GM21717 (cell line): ENCODE measurements around the gene PNMA6A.
"Not testable (repeated sequence)": the region's sequence is repeated elsewhere in the genome, so short reads cannot be mapped to it uniquely, and the experiment has no call there.

ENCODE experiments used
- ATAC-seq: cut with Tn5 transposase; IDR thresholded peaks from one replicate; pipeline ENCODE4 v1.9.1; 2021; ENCODE audit warnings: mild to moderate bottlenecking, moderate library complexity; ENCODE audit not compliant: unreplicated experiment

The PNMA6A gene

DNA sequence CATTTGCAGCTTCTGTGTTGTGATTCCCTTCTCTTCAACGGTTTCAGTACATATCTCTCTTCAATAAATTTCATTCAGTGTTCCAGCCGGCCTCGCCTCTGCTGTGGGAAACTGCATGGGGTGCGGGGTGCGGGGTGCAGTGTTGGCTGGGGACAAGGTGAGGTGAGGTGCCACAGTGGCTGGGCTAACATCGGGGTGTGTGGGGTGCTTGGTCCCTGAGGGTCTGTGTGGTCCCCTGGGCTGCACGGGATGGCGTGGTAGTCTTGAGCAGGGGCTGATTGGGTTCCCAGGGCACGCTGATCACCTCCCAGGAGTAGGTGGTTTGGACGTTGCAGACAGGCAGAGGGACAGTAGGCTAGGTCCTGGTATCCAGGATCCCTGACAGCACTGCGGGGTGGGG is 2.7 kb downstream of the PNMA6A start:
- no peak for ATAC-seq

DNA sequence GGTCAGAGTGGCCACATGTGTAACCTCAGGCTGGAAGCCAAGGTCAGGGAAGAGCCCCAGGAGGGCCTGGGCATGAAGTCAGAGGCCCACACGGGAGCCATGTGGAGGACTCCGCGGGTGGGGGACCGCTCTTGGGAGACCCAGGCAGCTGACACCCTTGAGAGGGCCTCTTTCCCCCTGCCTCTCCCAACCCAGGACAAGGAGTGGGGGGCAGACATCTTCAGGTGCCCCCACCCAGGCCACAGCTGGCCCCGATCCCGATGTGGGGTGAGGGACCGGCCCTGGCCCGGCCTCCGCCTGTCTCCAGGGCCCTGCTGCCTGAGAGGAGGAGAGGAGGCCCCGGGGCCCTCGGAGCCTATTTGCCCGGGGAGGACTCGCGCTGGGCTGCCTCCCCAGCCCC is 3.1 kb downstream of the PNMA6A start:
- no peak for ATAC-seq

- not testable (repeated sequence) for ATAC-seq
These were observed 5.3 kb downstream of the PNMA6A start for GRCh38 chrX:153077437-153078135.

GRCh38 chrX:153083238-153083923 is 11.1 kb downstream of the PNMA6A start:
- ATAC-seq: not testable (repeated sequence)

DNA sequence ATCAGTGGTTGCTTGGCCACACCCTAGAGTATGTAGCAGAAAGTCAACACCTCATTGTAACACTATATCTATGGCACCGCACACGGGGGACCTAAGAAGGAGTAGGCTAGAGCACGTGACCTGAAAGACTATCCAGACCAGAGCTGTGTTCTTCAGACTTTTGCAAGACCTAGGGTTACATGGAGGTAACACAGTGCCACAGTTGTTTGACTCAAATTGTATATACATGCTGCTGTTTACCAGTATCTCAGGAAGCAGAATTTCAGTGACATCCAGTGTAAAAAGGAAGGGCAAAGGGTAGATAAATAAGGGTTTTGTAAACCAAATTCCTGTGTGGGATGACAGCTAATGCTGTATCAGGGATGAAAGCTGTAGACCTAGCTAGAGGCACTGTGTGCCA is 30.2 kb downstream of the PNMA6A start:
- no peak for ATAC-seq

DNA sequence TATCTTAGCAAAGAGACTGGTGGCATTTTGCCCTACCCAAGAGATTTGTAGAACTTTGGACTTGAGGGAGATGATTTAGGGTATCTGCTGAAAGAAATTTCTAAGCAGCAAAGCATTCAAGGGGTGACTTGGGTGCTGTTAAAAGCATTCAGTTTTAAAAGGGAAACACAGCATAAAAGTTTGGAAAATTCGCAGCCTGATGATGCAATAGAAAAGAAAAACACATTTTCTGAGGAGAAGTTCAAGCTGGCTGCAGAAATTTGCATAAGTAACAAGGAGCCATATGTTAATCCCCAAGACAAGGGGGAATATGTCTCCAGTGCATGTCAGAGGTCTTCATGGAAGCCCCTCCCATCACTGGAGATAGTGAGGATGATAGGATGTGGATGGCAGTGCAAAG is 32.7 kb downstream of the PNMA6A start:
- not testable (repeated sequence) for ATAC-seq

DNA sequence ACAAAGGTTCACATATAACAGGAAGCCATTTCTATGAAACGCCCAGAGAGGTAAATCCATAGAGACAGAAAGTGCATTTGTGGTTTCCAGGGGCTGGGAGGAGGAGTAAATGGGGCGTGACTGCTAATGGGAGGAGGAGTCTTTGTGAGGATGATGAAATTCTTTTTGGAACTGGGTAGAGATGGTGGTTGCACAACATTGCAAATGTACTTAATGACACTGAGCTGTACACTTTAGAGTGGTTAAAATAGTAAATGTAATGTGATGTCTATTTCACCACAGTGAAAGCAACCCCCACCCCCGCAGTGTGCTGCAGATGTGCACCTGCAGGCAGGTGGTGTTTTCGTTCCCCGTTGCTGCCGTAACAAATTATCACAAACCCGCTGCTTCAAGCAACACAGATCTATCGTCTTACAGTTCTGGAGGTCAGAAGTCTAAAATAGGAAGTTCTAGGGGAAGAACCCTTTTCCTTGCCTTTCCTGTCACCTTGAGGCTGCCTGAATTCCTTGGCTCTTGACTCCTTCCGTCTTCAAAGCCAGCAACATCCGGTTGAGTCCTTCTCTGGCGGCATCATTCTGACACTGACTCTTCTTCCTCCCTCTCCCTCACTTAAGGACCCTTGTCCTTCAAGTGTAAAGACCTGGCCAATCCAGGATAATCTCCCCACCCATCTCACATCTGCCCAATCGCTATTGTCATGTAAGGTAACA is 34.0 kb downstream of the PNMA6A start:
- ATAC-seq: not testable (repeated sequence)

DNA sequence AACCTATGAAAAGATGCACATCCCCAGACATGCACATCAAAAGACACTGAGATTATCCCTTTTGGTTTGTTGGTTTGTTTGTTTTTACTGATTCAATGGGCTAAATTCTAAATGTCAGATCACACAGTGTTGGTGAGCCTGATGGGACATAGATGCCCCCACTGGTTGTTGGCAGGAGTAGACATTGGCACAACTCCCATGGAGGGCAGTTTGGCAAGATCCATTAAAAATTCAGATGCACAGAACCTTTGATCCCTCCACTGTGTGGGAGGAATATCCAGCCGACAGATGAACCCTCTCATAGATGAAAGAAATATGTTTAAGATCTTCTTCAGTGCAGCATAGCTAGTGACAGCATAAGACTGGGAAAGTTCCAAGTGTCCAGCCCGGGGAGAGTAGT is 38.5 kb downstream of the PNMA6A start:
- not testable (repeated sequence) for ATAC-seq

GRCh38 chrX:153113851-153114250 is 41.6 kb downstream of the PNMA6A start:
- ATAC-seq: not testable (repeated sequence)

DNA sequence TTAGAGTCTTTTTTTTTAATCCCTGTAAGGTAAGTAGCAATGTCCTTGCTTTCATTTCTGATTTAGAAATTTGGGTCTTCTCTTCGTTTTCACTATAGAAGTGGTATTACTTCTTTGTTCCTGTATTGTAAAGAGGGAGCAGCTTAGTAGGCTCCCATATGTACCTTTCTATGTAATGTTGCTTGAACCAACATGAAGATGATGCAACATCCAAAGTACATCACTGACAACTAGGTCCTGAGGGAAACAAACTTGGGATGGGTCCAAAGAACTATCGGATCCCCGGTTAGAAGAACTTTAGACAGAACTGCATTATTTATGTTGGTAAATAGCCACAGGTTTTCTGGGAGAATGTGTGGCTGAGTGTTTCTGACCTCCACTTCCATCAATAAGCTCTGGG is 45.5 kb downstream of the PNMA6A start:
- not testable (repeated sequence) for ATAC-seq

GRCh38 chrX:153120230-153120629 is 48.0 kb downstream of the PNMA6A start:
- ATAC-seq: not testable (repeated sequence)

- ATAC-seq: not testable (repeated sequence)
These were observed 51.2 kb downstream of the PNMA6A start for GRCh38 chrX:153123468-153123867.
